Peyer's patch (tissue), 4 donors: Measurements from ENCODE around the gene ITGB4. TPM values are rescaled to one million over a fixed set of nuclear protein-coding genes. Genes with fewer than 3 reads are reported as not detected.
A peak's percentile ranks its signal among the peaks of the same experiment; 100 is the strongest.

Experiments
- DNase-seq, 3 donors: peaks; one replicate each; pipeline ENCODE4 v3.0.0-alpha.2; 2017 to 2019
- H3K27ac ChIP-seq, 4 donors: fragments of 200-600 bp; sonication (generic); one replicate each; pipeline ENCODE4 v1.5.1; 2016 to 2019
- H3K27me3 ChIP-seq, 2 donors: fragments of 200-600 bp; sonication (generic); one replicate each; pipeline ENCODE4 v1.5.1; 2019
- H3K36me3 ChIP-seq, 3 donors: fragments of 200-600 bp; sonication (generic); one replicate each; pipeline ENCODE4 v1.5.1; 2016 to 2019
- H3K4me1 ChIP-seq, 4 donors: fragments of 200-600 bp; sonication (generic); one replicate each; pipeline ENCODE4 v1.5.1; 2016 to 2019
- H3K4me3 ChIP-seq, 4 donors: fragments of 200-600 bp; sonication (generic); 1 replicate in 3 of 4; 2 replicates in 1 of 4; pipeline ENCODE4 v1.5.1; 2016 to 2019; ENCODE audit warnings: mild to moderate bottlenecking in 1 of 4
- H3K9me3 ChIP-seq, 4 donors: fragments of 200-600 bp; sonication (generic); one replicate each; pipeline ENCODE4 v1.5.1; 2016 to 2019; ENCODE audit warnings: mild to moderate bottlenecking in 1 of 4
- CTCF ChIP-seq, 6 experiments: fragments of 450-650 bp in 4 of 6; fragments of 200-600 bp in 2 of 6; sonication (generic) in 1 of 6; IDR thresholded peaks; one replicate each; pipeline ENCODE4 v1.5.1; 2017 to 2019; ENCODE audit warnings: antibody characterized with exemption in 6 of 6, mild to moderate bottlenecking in 3 of 6, moderate library complexity in 1 of 6
- POLR2A ChIP-seq, 2 donors: fragments of 450-650 bp; IDR thresholded peaks; one replicate each; pipeline ENCODE4 v1.5.1; 2017; ENCODE audit warnings: antibody characterized with exemption in 2 of 2, mild to moderate bottlenecking in 2 of 2, moderate library complexity in 2 of 2
- total RNA-seq, 4 donors: library from RNA; depleted of rRNA; stranded (reverse); fragments of >200 nt; gene quantifications; one replicate each; pipeline ENCODE4 v1.1.0, GENCODE V29; 2016

ITGB4 gene
- total RNA-seq, 4 donors from 2014 or later: 80.0 to 368 (median 219) TPM

- TF ChIP-seq POLR2A (IDR thresholded peaks at IDR 0.05) (no peak), CTCF (IDR thresholded peaks at IDR 0.05) (no peak)
- Histone ChIP-seq H3K27me3 (no peaks in the 10 kb centered on the region), H3K4me3 (peak overlapping the region; percentile 61 to 97 (median 76)), H3K36me3 (peaks cover 0 to 14% (median 0%) of the 10 kb centered on the region in 3 donors), H3K27ac (peak overlapping the region; percentile 77 to 93 (median 90)), H3K9me3 (no peaks in the 10 kb centered on the region), H3K4me1 (peaks cover 4 to 25% (median 10%) of the 10 kb centered on the region in 4 donors)
- peak in 1 of 3 donors; percentile 61 for DNase-seq
Measured at GRCh38 chr17:75763613-75764416, 42.6 kb downstream of the ITGB4 start.

- TF ChIP-seq CTCF (IDR thresholded peaks at IDR 0.05): no peak
- no peak for TF ChIP-seq POLR2A (IDR thresholded peaks at IDR 0.05)
- peak overlapping the region; percentile 61 to 97 (median 76) for H3K4me3 ChIP-seq
- no peaks in the 10 kb centered on the region for H3K9me3 ChIP-seq
- no peak for DNase-seq
- peaks cover 5 to 25% (median 10%) of the 10 kb centered on the region in 4 donors for H3K4me1 ChIP-seq
- H3K27ac ChIP-seq: peak overlapping the region; percentile 77 to 93 (median 90)
- peaks cover 0 to 13% (median 0%) of the 10 kb centered on the region in 3 donors for H3K36me3 ChIP-seq
- H3K27me3 ChIP-seq: no peaks in the 10 kb centered on the region
Measured at GRCh38 chr17:75764417-75764710, 43.1 kb downstream of the ITGB4 start.

- peak within 1 kb of the TSS; percentile 61 to 97 (median 76) for H3K4me3 ChIP-seq
- peaks cover 7 to 25% (median 10%) of the 10 kb centered on the region in 4 donors for H3K4me1 ChIP-seq
Measured at GRCh38 chr17:75764711-75765421, 43.6 kb downstream of the ITGB4 start, which contains the start of gene GALK1. GALK1 (minus strand) TSS chr17:75765192; CDS start chr17:75765136, 56 bp downstream.

GRCh38 chr17:75765981-75766380 lies 44.7 kb downstream of the ITGB4 start:
- peak in 1 of 3 donors; percentile 49 for DNase-seq
- Histone ChIP-seq H3K27me3 (no peaks in the 10 kb centered on the region), H3K36me3 (peaks cover 0 to 7% (median 0%) of the 10 kb centered on the region in 3 donors), H3K27ac (peak overlapping the region in 2 of 4 donors; percentile 77 to 90), H3K4me1 (peaks cover 7 to 35% (median 10%) of the 10 kb centered on the region in 4 donors), H3K9me3 (no peaks in the 10 kb centered on the region), H3K4me3 (no peak overlapping the region)
- TF ChIP-seq POLR2A (IDR thresholded peaks at IDR 0.05) (no peak), CTCF (IDR thresholded peaks at IDR 0.05) (no peak)

More at GRCh38 chr17:75764711-75765421, 43.6 kb downstream of the ITGB4 start, which contains the start of gene GALK1:
- Histone ChIP-seq H3K9me3 (no peaks in the 10 kb centered on the region), H3K27me3 (no peaks in the 10 kb centered on the region), H3K36me3 (peaks cover 0 to 8% (median 0%) of the 10 kb centered on the region in 3 donors), H3K27ac (peak within 1 kb of the TSS; percentile 77 to 93 (median 90))
- peak; percentile 82 to 92 (median 88) for DNase-seq
- TF ChIP-seq CTCF (IDR thresholded peaks at IDR 0.05): peak; percentile 59 to 78 (median 66)
- TF ChIP-seq POLR2A (IDR thresholded peaks at IDR 0.05): peak; percentile 55 to 78

GRCh38 chr17:75767881-75768280 lies 46.6 kb downstream of the ITGB4 start:
- H3K27me3 ChIP-seq: no peaks in the 10 kb centered on the region
- H3K36me3 ChIP-seq: peaks cover 0 to 1% (median 0%) of the 10 kb centered on the region in 3 donors
- H3K27ac ChIP-seq: no peak overlapping the region
- peaks cover 7 to 46% (median 10%) of the 10 kb centered on the region in 4 donors for H3K4me1 ChIP-seq
- no peak overlapping the region for H3K4me3 ChIP-seq
- no peak for TF ChIP-seq CTCF (IDR thresholded peaks at IDR 0.05)
- no peak for TF ChIP-seq POLR2A (IDR thresholded peaks at IDR 0.05)
- no peaks in the 10 kb centered on the region for H3K9me3 ChIP-seq
- DNase-seq: peak in 1 of 3 donors; percentile 26
